ENCODE data around the gene CAVIN1. TPM values are rescaled to one million over a fixed set of nuclear protein-coding genes. Genes with fewer than 3 reads are reported as not detected.
"Not testable (repeated sequence)": the region's sequence is repeated elsewhere in the genome, so short reads cannot be mapped to it uniquely, and the experiment has no call there.

The CAVIN1 gene
- total and polyA plus RNA-seq, 5 donors from 2014 or later = 0.03 to 1.1 (median 0.14) TPM

GRCh38 chr17:42378959-42379594 lies 44.0 kb downstream of the CAVIN1 start:
- H3K36me3 Mint-ChIP-seq = peaks cover 15% of the 10 kb centered on the region
- peaks cover 40 to 81% (median 63%) of the 10 kb centered on the region in 4 donors for H3K4me1 Mint-ChIP-seq
- Histone ChIP-seq H3K36me3 (ENCODE audit: control insufficient read depth, insufficient read depth, low read length) (peaks cover 1% of the 10 kb centered on the region), H3K27me3 (ENCODE audit: control insufficient read depth, insufficient read depth, low read length) (no peaks in the 10 kb centered on the region), H3K27ac (ENCODE audit: insufficient read depth, low read length, poor library complexity, severe bottlenecking) (peak overlapping the region; percentile 41), H3K4me1 (ENCODE audit: control insufficient read depth, insufficient read depth, low read length, poor library complexity, severe bottlenecking) (peaks cover 31% of the 10 kb centered on the region), H3K4me3 (ENCODE audit: low read depth, low read length) (peak overlapping the region; percentile 78), H3K9me3 (ENCODE audit: control insufficient read depth in 2 of 2, low read length in 2 of 2) (no peaks in the 10 kb centered on the region)
- peak overlapping the region; percentile 60 to 91 (median 83) for H3K27ac Mint-ChIP-seq
- ATAC-seq (ENCODE audit: low read depth in 2 of 2) (peak; percentile 45), DNase-seq (peak in 1 of 3 donors; percentile 35)
- H3K4me3 Mint-ChIP-seq = peak overlapping the region; percentile 85 to 93 (median 88)
- no peaks in the 10 kb centered on the region for H3K27me3 Mint-ChIP-seq
- H3K9me3 Mint-ChIP-seq = no peaks in the 10 kb centered on the region

GRCh38 chr17:42378359-42378958 lies 44.6 kb downstream of the CAVIN1 start:
- no peak overlapping the region for H3K27ac ChIP-seq (ENCODE audit: insufficient read depth, low read length, poor library complexity, severe bottlenecking)
- H3K36me3 ChIP-seq (ENCODE audit: control insufficient read depth, insufficient read depth, low read length) = no peaks in the 10 kb centered on the region
- peak overlapping the region; percentile 78 for H3K4me3 ChIP-seq (ENCODE audit: low read depth, low read length)
- peaks cover 15% of the 10 kb centered on the region for H3K36me3 Mint-ChIP-seq
- ATAC-seq (ENCODE audit: low read depth in 2 of 2) = no peak
- H3K4me3 Mint-ChIP-seq = peak overlapping the region; percentile 85 to 93 (median 88)
- peak overlapping the region; percentile 60 to 91 (median 83) for H3K27ac Mint-ChIP-seq
- H3K27me3 ChIP-seq (ENCODE audit: control insufficient read depth, insufficient read depth, low read length) = no peaks in the 10 kb centered on the region
- peaks cover 31% of the 10 kb centered on the region for H3K4me1 ChIP-seq (ENCODE audit: control insufficient read depth, insufficient read depth, low read length, poor library complexity, severe bottlenecking)
- H3K4me1 Mint-ChIP-seq = peaks cover 40 to 78% (median 62%) of the 10 kb centered on the region in 4 donors
- H3K9me3 Mint-ChIP-seq = no peaks in the 10 kb centered on the region
- DNase-seq = no peak
- no peaks in the 10 kb centered on the region for H3K9me3 ChIP-seq (ENCODE audit: control insufficient read depth in 2 of 2, low read length in 2 of 2)
- no peaks in the 10 kb centered on the region for H3K27me3 Mint-ChIP-seq

GRCh38 chr17:42373896-42374295 lies 49.2 kb downstream of the CAVIN1 start:
- Histone ChIP-seq H3K9me3 (ENCODE audit: control insufficient read depth in 2 of 2, low read length in 2 of 2) (no peaks in the 10 kb centered on the region), H3K27ac (ENCODE audit: insufficient read depth, low read length, poor library complexity, severe bottlenecking) (no peak overlapping the region), H3K4me1 (ENCODE audit: control insufficient read depth, insufficient read depth, low read length, poor library complexity, severe bottlenecking) (peaks cover 14% of the 10 kb centered on the region), H3K4me3 (ENCODE audit: low read depth, low read length) (no peak overlapping the region), H3K36me3 (ENCODE audit: control insufficient read depth, insufficient read depth, low read length) (peaks cover 8% of the 10 kb centered on the region), H3K27me3 (ENCODE audit: control insufficient read depth, insufficient read depth, low read length) (no peaks in the 10 kb centered on the region)
- peak overlapping the region in 1 of 4 donors; percentile 43 for H3K4me3 Mint-ChIP-seq
- peaks cover 30 to 59% (median 46%) of the 10 kb centered on the region in 4 donors for H3K4me1 Mint-ChIP-seq
- ATAC-seq (ENCODE audit: low read depth in 2 of 2) (no peak), DNase-seq (no peak)
- H3K27me3 Mint-ChIP-seq = no peaks in the 10 kb centered on the region
- H3K36me3 Mint-ChIP-seq = peaks cover 13% of the 10 kb centered on the region
- H3K27ac Mint-ChIP-seq = no peak overlapping the region
- peaks cover 0 to 4% (median 0%) of the 10 kb centered on the region in 7 donors for H3K9me3 Mint-ChIP-seq

- Histone ChIP-seq H3K4me3 (ENCODE audit: low read depth, low read length) (no peak overlapping the region), H3K27ac (ENCODE audit: insufficient read depth, low read length, poor library complexity, severe bottlenecking) (no peak overlapping the region), H3K9me3 (ENCODE audit: control insufficient read depth in 2 of 2, low read length in 2 of 2) (no peaks in the 10 kb centered on the region), H3K36me3 (ENCODE audit: control insufficient read depth, insufficient read depth, low read length) (peaks cover 8% of the 10 kb centered on the region), H3K4me1 (ENCODE audit: control insufficient read depth, insufficient read depth, low read length, poor library complexity, severe bottlenecking) (peaks cover 11% of the 10 kb centered on the region), H3K27me3 (ENCODE audit: control insufficient read depth, insufficient read depth, low read length) (no peaks in the 10 kb centered on the region)
- no peak overlapping the region for H3K4me3 Mint-ChIP-seq
- no peaks in the 10 kb centered on the region for H3K27me3 Mint-ChIP-seq
- H3K4me1 Mint-ChIP-seq = peaks cover 27 to 58% (median 45%) of the 10 kb centered on the region in 4 donors
- peaks cover 13% of the 10 kb centered on the region for H3K36me3 Mint-ChIP-seq
- peaks cover 0 to 4% (median 0%) of the 10 kb centered on the region in 7 donors for H3K9me3 Mint-ChIP-seq
- ATAC-seq (ENCODE audit: low read depth in 2 of 2) (no peak), DNase-seq (no peak)
- H3K27ac Mint-ChIP-seq = no peak overlapping the region
Observed at GRCh38 chr17:42372142-42372541, 50.9 kb downstream of the CAVIN1 start.

GRCh38 chr17:42368797-42369561 lies 54.1 kb downstream of the CAVIN1 start:
- H3K36me3 ChIP-seq (ENCODE audit: control insufficient read depth, insufficient read depth, low read length); DNase-seq; H3K9me3 ChIP-seq (ENCODE audit: control insufficient read depth in 2 of 2, low read length in 2 of 2); H3K4me3 ChIP-seq (ENCODE audit: low read depth, low read length); H3K27ac ChIP-seq (ENCODE audit: insufficient read depth, low read length, poor library complexity, severe bottlenecking); H3K27me3 Mint-ChIP-seq; ATAC-seq (ENCODE audit: low read depth in 2 of 2); H3K9me3 Mint-ChIP-seq; H3K27me3 ChIP-seq (ENCODE audit: control insufficient read depth, insufficient read depth, low read length): not testable (repeated sequence)
- Mint-ChIP-seq H3K4me3 (peak overlapping the region in 1 of 4 donors; percentile 11), H3K36me3 (peaks cover 25% of the 10 kb centered on the region), H3K27ac (peak overlapping the region in 1 of 3 donors; percentile 26), H3K4me1 (peaks cover 23 to 60% (median 53%) of the 10 kb centered on the region in 4 donors)
- peaks cover 10% of the 10 kb centered on the region for H3K4me1 ChIP-seq (ENCODE audit: control insufficient read depth, insufficient read depth, low read length, poor library complexity, severe bottlenecking)

- H3K27ac ChIP-seq (ENCODE audit: insufficient read depth, low read length, poor library complexity, severe bottlenecking); H3K9me3 Mint-ChIP-seq; H3K36me3 ChIP-seq (ENCODE audit: control insufficient read depth, insufficient read depth, low read length); H3K27me3 Mint-ChIP-seq; H3K27me3 ChIP-seq (ENCODE audit: control insufficient read depth, insufficient read depth, low read length); H3K9me3 ChIP-seq (ENCODE audit: control insufficient read depth in 2 of 2, low read length in 2 of 2); H3K27ac Mint-ChIP-seq; ATAC-seq (ENCODE audit: low read depth in 2 of 2); DNase-seq; H3K4me3 ChIP-seq (ENCODE audit: low read depth, low read length): not testable (repeated sequence)
- peaks cover 12% of the 10 kb centered on the region for H3K4me1 ChIP-seq (ENCODE audit: control insufficient read depth, insufficient read depth, low read length, poor library complexity, severe bottlenecking)
- Mint-ChIP-seq H3K36me3 (peaks cover 25% of the 10 kb centered on the region), H3K4me3 (peak overlapping the region in 1 of 4 donors; percentile 15), H3K4me1 (peaks cover 26 to 66% (median 57%) of the 10 kb centered on the region in 4 donors)
Observed at GRCh38 chr17:42368310-42368709, 54.7 kb downstream of the CAVIN1 start.

GRCh38 chr17:42366176-42367023 lies 56.7 kb downstream of the CAVIN1 start:
- not testable (repeated sequence) for DNase-seq; H3K27me3 ChIP-seq (ENCODE audit: control insufficient read depth, insufficient read depth, low read length); H3K36me3 ChIP-seq (ENCODE audit: control insufficient read depth, insufficient read depth, low read length); H3K27ac ChIP-seq (ENCODE audit: insufficient read depth, low read length, poor library complexity, severe bottlenecking); ATAC-seq (ENCODE audit: low read depth in 2 of 2); H3K9me3 Mint-ChIP-seq; H3K4me3 ChIP-seq (ENCODE audit: low read depth, low read length); H3K27me3 Mint-ChIP-seq; H3K9me3 ChIP-seq (ENCODE audit: control insufficient read depth in 2 of 2, low read length in 2 of 2)
- H3K4me3 Mint-ChIP-seq = peak overlapping the region in 2 of 4 donors; percentile 23 to 50
- H3K36me3 Mint-ChIP-seq = peaks cover 25% of the 10 kb centered on the region
- H3K27ac Mint-ChIP-seq = peak overlapping the region in 2 of 3 donors; percentile 57 to 67
- H3K4me1 ChIP-seq (ENCODE audit: control insufficient read depth, insufficient read depth, low read length, poor library complexity, severe bottlenecking) = peaks cover 30% of the 10 kb centered on the region
- H3K4me1 Mint-ChIP-seq = peaks cover 38 to 80% (median 70%) of the 10 kb centered on the region in 4 donors

All from CD4-positive, CD25-positive, alpha-beta regulatory T cell (primary cell).